Stimulated activated naive CD4-positive, alpha-beta T cell (primary cell): Measurements from ENCODE around the gene CNTROB.

ENCODE experiments used
- DNase-seq, 6 experiments: peaks; one replicate each; lab custom pipeline; 2025; lab: John Stamatoyannopoulos, UW

CNTROB gene

GRCh38 chr17:7982666-7983065 is 50.7 kb downstream of the CNTROB start:
- no peak for DNase-seq

GRCh38 chr17:7984904-7985303 is 52.9 kb downstream of the CNTROB start:
- DNase-seq: no peak

- no peak for DNase-seq
Measured at GRCh38 chr17:7987112-7987893, 55.3 kb downstream of the CNTROB start.

- DNase-seq: peak in 5 of 6 experiments; percentile 31 to 87 (median 58)
Measured at GRCh38 chr17:7988750-7989178, 56.8 kb downstream of the CNTROB start.

GRCh38 chr17:7989781-7990655 is 58.0 kb downstream of the CNTROB start:
- DNase-seq: peak; percentile 77 to 96 (median 88)

GRCh38 chr17:7992516-7992915 is 60.5 kb downstream of the CNTROB start:
- DNase-seq: no peak

- DNase-seq: no peak
Measured at GRCh38 chr17:7992924-7993323, 60.9 kb downstream of the CNTROB start.

GRCh38 chr17:7993972-7994589 is 62.1 kb downstream of the CNTROB start:
- DNase-seq: no peak

- DNase-seq: no peak
Measured at GRCh38 chr17:7995724-7996123, 63.7 kb downstream of the CNTROB start.

- peak in 3 of 6 experiments; percentile 13 to 26 (median 18) for DNase-seq
Measured at GRCh38 chr17:7997186-7997585, 65.2 kb downstream of the CNTROB start.
